Fibroblast of lung (primary cell): Measurements from ENCODE around the gene NCBP3. TPM values are rescaled to one million over a fixed set of nuclear protein-coding genes. Genes with fewer than 3 reads are reported as not detected.

ENCODE experiments used
- DNase-seq, 2 donors: peaks; one replicate each; pipeline versions ENCODE4 v3.0.0 to v3.0.0-alpha.2; 2010; ENCODE audit warnings: low read depth in 2 of 2
- H2AFZ ChIP-seq: 2 replicates; pipeline ENCODE4 v1.5.1; 2012; ENCODE audit warnings: low read length, control low read depth, inconsistent platforms
- H3K27ac ChIP-seq: 2 replicates; pipeline ENCODE4 v1.5.1; 2011; ENCODE audit warnings: low read length, control low read depth; ENCODE audit not compliant: insufficient read depth
- H3K27me3 ChIP-seq: 2 replicates; pipeline ENCODE4 v1.5.1; 2011; ENCODE audit warnings: mild to moderate bottlenecking, low read length; ENCODE audit not compliant: control insufficient read depth, insufficient read depth
- H3K36me3 ChIP-seq: 2 replicates; pipeline ENCODE4 v1.5.1; 2011; ENCODE audit warnings: low read length; ENCODE audit not compliant: control insufficient read depth, insufficient read depth
- H3K4me1 ChIP-seq: 2 replicates; pipeline ENCODE4 v1.5.1; 2011; ENCODE audit warnings: low read length; ENCODE audit not compliant: control insufficient read depth, insufficient read depth; ENCODE audit errors: extremely low read depth
- H3K4me2 ChIP-seq: 2 replicates; pipeline ENCODE4 v1.5.1; 2011; ENCODE audit warnings: low read length, control low read depth; ENCODE audit not compliant: insufficient read depth; ENCODE audit errors: extremely low read depth
- H3K4me3 ChIP-seq, 4 experiments: fragments of 200-600 bp in 1 of 4; sonication (generic) in 1 of 4; replicated peaks in 1 of 4; 2 replicates each; pipeline ENCODE4 v1.5.1; 2011 to 2016; ENCODE audit warnings: low read length in 4 of 4, low read depth in 3 of 4, mild to moderate bottlenecking in 3 of 4, control low read depth in 2 of 4, inconsistent platforms in 1 of 4, mixed read lengths in 1 of 4; ENCODE audit not compliant: insufficient read depth in 1 of 4; ENCODE audit errors: control extremely low read depth in 1 of 4
- H3K79me2 ChIP-seq: 2 replicates; pipeline ENCODE4 v1.5.1; 2012; ENCODE audit warnings: mild to moderate bottlenecking, low read length, inconsistent platforms; ENCODE audit not compliant: control insufficient read depth, insufficient read depth
- H3K9ac ChIP-seq: 2 replicates; pipeline ENCODE4 v1.5.1; 2011; ENCODE audit warnings: mild to moderate bottlenecking, low read length, control low read depth; ENCODE audit not compliant: insufficient read depth
- H3K9me3 ChIP-seq: 2 replicates; pipeline ENCODE4 v1.5.1; 2012; ENCODE audit warnings: low read depth, low read length; ENCODE audit not compliant: control insufficient read depth, insufficient read depth
- H4K20me1 ChIP-seq: 2 replicates; pipeline ENCODE4 v1.5.1; 2011; ENCODE audit warnings: low read length; ENCODE audit not compliant: control insufficient read depth, insufficient read depth; ENCODE audit errors: extremely low read depth
- CTCF ChIP-seq, 2 donors: IDR thresholded peaks in 1 of 2; conservative IDR thresholded peaks in 1 of 2; 1 replicate in 1 of 2; 2 replicates in 1 of 2; pipeline ENCODE4 v1.5.1; 2011 to 2012; ENCODE audit warnings: low read length in 2 of 2, control low read depth in 1 of 2, inconsistent platforms in 1 of 2, low read depth in 1 of 2, mild to moderate bottlenecking in 1 of 2
- EZH2 ChIP-seq: IDR thresholded peaks from 2 replicates; pipeline ENCODE4 v1.5.1; 2012; ENCODE audit warnings: low read length, control low read depth, mild to moderate bottlenecking; ENCODE audit errors: missing control alignments
- polyA plus RNA-seq, 2 donors: library from polyadenylated mRNA; depleted of rRNA in 1 of 2; stranded (reverse) in 1 of 2; unstranded in 1 of 2; fragments of >200 nt; gene quantifications; 2 replicates each; pipeline ENCODE4 v1.2.1, GENCODE V29; 2011 to 2012; ENCODE audit warnings: missing spikeins in 1 of 2
- total RNA-seq: library from RNA; depleted of rRNA; stranded (reverse); fragments of >200 nt; gene quantifications from 2 replicates; pipeline ENCODE4 v1.2.1, GENCODE V29; 2014

NCBP3 gene
- total and polyA plus RNA-seq, 2 donors (not counting 1 experiment from before 2014, with no cell fraction given) = 20.4 to 23.3 TPM

- H3K4me3 ChIP-seq = no peak overlapping the region
- H3K79me2 ChIP-seq = no peaks in the 10 kb centered on the region
- H4K20me1 ChIP-seq = no peaks in the 10 kb centered on the region
- no peaks in the 10 kb centered on the region for H3K9me3 ChIP-seq
- TF ChIP-seq EZH2 = no peak
- TF ChIP-seq CTCF (conservative IDR thresholded peaks at IDR 0.05 in 1 of 2, IDR thresholded peaks at IDR 0.05 in 1 of 2; ENCODE audit: low read depth in 1 of 2, low read length in 2 of 2) = no peak
- no peak overlapping the region for H3K4me2 ChIP-seq
- H3K27ac ChIP-seq = no peak overlapping the region
- DNase-seq = no peak
- no peak overlapping the region for H3K9ac ChIP-seq
- H3K4me1 ChIP-seq = no peaks in the 10 kb centered on the region
- H3K27me3 ChIP-seq = no peaks in the 10 kb centered on the region
- H2AFZ ChIP-seq = no peak overlapping the region
- H3K36me3 ChIP-seq = no peaks in the 10 kb centered on the region
Measured at GRCh38 chr17:3782751-3783150, 63.3 kb downstream of the NCBP3 start.

DNA sequence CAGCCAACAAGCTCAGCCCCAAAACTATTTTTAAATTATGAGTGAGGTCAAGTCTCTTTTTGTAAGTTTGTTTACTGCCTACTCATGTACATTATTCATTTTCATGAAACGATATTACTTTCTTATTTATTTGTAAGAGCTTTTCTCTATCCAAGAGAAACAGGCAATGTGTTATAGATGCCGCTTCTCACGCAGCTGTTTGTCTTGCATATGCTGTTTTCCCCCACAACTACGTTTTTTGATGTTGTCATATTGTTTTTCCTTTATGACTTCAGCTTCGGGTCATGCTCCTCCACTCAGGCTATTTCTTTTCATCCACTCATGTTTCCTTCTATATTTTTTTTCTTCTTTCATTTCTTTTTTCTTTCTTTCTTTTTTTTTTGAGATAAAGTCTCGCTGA lies 65.1 kb downstream of the NCBP3 start:
- no peak for DNase-seq
- TF ChIP-seq EZH2 = no peak
- TF ChIP-seq CTCF (conservative IDR thresholded peaks at IDR 0.05 in 1 of 2, IDR thresholded peaks at IDR 0.05 in 1 of 2; ENCODE audit: low read depth in 1 of 2, low read length in 2 of 2) = no peak
- H3K27ac ChIP-seq = no peak overlapping the region
- no peak overlapping the region for H3K9ac ChIP-seq
- H3K27me3 ChIP-seq = no peaks in the 10 kb centered on the region
- no peak overlapping the region for H3K4me2 ChIP-seq
- H3K79me2 ChIP-seq = no peaks in the 10 kb centered on the region
- no peaks in the 10 kb centered on the region for H3K36me3 ChIP-seq
- no peaks in the 10 kb centered on the region for H4K20me1 ChIP-seq
- no peaks in the 10 kb centered on the region for H3K9me3 ChIP-seq
- no peaks in the 10 kb centered on the region for H3K4me1 ChIP-seq
- H3K4me3 ChIP-seq = no peak overlapping the region
- no peak overlapping the region for H2AFZ ChIP-seq

GRCh38 chr17:3777366-3778120 lies 68.5 kb downstream of the NCBP3 start:
- Histone ChIP-seq H3K4me3 (no peak overlapping the region), H3K36me3 (no peaks in the 10 kb centered on the region), H3K79me2 (no peaks in the 10 kb centered on the region), H3K4me2 (no peak overlapping the region), H3K27ac (no peak overlapping the region), H4K20me1 (no peaks in the 10 kb centered on the region), H2AFZ (no peak overlapping the region), H3K27me3 (no peaks in the 10 kb centered on the region), H3K9me3 (no peaks in the 10 kb centered on the region), H3K9ac (no peak overlapping the region), H3K4me1 (no peaks in the 10 kb centered on the region)
- no peak for DNase-seq
- TF ChIP-seq CTCF (conservative IDR thresholded peaks at IDR 0.05 in 1 of 2, IDR thresholded peaks at IDR 0.05 in 1 of 2; ENCODE audit: low read depth in 1 of 2, low read length in 2 of 2) (no peak), EZH2 (no peak)
